GM19452 (cell line): ENCODE data around the gene KLF16.
"Not testable (repeated sequence)": the region's sequence is repeated elsewhere in the genome, so short reads cannot be mapped to it uniquely, and the experiment has no call there.

Source experiments
- ATAC-seq: cut with Tn5 transposase; IDR thresholded peaks from one replicate; pipeline ENCODE4 v1.9.1; 2021; ENCODE audit not compliant: unreplicated experiment

The KLF16 gene

DNA sequence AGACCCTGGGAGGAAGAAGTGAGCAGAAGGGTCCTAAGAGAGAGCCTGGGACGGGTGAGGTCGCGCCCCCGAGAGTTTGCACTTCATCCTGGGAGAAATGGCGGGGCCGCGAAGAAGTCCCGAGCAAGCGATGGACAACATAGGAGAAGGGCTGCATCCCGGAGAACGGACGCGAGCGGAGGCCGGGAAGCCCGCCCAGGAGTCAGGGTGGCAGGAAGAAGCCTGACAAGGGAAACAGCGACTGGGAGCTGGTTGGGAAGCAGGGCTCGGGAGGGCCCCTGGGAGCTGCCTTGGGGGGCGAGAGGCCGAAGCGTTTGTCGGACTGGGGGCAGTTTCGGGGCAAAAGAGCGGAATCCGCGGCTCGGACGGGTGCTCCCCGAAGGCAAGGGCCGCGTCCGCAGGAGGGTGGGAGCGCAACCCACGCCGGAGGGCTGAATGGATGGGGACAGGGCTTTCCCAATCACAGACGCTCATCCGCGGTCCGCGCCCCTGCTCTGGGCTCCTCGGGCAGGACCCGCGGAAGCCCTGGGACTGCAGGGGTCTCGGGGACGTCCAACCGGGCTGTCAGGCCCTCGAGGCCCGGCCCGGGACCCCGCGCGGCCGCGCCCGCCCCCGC, 21.4 kb upstream of the KLF16 start:
- peak; percentile 11 for ATAC-seq

DNA sequence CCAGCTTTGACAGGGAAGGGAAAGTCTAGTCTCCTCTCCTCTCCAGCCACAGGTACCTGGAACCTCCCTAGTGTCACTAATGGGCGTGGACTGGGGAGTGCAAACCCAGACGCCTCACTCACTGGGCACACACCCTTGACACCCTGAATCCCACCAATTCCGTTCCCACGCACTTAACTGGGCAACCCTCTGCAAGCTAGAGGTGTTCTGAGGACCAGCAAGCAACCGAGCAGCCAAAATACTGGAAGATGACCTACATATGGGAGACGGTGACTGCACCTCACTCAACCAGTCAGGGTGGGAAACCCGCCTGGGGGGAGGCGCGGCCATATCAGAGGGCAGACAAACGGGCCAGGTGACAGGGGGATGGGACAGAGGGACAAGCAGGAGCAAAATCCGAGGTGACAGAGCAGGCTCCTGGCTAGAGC, 20.9 kb upstream of the KLF16 start:
- no peak for ATAC-seq

DNA sequence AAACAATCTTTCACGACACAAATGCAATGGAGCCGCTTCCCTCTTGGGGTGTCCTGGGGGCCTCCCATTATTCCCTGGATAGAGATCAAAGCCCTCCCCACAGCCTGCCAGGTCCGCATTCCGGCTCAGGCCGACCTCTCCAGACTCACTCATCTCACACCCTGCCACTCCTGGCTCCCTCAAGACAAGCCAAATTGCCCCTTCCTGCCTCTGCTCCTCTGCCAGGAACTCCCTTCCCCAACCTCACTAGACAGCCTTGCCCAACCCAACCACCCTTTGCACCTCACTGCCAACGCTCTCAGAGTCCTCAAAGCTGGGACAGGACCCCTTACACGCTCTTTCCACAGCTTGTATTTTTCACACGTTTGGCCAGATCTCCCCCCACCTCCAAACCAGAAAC, 20.4 kb upstream of the KLF16 start:
- ATAC-seq, result no peak

DNA sequence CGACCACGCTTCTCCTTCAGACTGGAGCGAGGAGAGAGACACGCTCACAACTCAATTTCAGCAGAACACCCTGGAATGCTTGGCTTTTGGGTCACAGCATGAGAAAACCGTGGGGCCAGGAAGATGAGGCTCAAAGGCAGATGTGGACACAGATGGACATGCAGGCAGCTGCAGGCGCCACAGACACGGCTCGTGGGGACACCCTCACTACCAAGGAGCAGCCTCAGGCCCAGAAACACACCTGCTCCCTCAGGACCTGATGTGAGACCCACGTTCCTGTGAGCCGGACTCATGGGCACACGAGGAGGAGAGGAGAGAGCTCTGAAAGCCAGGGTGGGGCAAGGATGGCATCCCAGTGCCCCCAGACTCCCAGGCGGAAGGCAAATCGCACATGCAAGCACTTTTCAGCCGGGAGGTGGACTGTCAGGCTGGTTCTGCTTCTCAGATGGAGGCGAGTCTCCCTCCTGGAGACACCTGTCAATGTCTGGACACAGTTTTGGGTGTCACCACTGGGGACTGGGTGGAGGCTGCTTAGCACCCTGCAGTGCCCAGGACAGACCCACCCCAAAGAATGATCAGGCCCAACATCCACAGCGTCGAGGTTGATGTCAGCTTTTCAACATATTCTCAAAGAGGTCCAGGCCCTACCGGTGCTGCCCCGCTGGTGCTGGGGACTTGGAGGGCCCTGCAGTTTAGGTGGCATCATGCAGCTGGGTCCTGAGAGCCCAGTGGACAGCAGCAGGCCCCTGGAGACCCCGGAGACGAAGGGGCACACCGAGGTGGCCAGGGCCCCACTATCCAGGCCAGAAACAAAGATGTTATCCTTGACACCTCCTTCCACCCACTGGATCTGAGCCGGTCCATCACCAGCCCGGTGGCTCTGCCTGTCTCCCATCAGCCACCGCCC, 19.7 kb upstream of the KLF16 start:
- no peak for ATAC-seq

DNA sequence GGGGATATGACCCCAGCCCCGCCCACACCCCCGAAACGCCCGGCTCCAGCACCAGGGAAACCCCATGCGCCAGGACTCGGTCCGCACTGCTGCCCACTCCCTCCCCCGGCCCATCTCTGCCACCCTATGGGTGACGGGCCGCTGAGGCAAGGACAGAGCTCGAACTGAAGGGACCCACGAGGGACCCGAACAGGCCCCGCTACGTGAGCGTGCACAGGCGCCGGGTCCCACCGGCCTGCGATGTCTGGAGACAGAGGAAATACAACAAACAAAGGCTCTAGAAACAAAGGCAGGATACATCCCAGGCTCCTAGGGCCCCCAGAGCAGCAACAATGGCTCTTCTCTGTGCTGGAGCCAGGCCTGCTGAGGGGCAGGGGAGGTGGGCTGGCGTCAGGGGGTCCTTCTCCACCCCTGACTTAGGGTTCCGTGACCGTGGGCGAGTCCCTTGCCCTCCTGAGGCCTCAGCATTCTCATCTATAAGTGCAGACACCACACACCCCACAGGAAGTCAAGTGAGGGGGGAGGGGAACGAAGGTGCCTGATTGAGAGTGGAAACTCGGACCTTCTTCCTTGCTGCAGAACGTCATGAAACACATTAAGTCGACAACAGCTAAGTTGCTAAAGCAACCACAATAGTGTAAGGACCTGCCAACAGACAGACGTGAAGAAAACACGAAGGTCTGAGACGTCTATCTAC, 18.9 kb upstream of the KLF16 start:
- no peak for ATAC-seq

DNA sequence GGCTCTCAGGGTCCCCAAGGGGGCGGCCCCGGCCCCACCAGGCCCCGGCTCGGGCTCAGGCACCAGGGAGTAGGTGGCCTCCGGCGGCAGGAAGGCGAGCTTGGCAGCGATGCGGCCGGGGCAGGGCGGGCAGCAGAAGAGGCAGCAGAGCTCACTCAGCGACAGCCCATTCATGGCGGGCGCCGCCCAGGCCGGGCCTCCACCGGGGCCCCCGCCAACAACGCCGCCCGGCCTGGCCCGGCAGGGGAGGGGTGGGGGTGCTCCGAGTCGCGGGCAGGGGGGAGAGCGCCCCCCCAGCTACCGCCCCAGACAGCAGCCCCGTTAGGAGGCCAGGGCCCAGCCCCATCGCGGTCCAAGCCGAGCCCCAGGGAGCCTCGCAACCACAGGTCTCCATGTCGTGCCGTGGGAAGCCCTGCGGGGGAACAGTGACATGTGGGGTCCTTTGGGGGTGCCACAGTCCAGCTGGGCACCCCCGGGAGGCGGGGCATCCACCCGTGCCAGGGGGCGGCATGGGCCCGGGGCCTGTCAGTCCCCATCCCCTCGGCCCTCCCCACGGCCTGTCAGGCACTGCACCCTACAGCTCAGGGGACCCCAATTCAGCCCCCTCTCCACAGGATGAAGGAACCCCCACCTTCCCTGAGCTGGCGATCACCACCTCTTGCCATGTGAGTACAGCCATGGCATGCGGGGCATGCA, 18.2 kb upstream of the KLF16 start:
- ATAC-seq, result not testable (repeated sequence)

DNA sequence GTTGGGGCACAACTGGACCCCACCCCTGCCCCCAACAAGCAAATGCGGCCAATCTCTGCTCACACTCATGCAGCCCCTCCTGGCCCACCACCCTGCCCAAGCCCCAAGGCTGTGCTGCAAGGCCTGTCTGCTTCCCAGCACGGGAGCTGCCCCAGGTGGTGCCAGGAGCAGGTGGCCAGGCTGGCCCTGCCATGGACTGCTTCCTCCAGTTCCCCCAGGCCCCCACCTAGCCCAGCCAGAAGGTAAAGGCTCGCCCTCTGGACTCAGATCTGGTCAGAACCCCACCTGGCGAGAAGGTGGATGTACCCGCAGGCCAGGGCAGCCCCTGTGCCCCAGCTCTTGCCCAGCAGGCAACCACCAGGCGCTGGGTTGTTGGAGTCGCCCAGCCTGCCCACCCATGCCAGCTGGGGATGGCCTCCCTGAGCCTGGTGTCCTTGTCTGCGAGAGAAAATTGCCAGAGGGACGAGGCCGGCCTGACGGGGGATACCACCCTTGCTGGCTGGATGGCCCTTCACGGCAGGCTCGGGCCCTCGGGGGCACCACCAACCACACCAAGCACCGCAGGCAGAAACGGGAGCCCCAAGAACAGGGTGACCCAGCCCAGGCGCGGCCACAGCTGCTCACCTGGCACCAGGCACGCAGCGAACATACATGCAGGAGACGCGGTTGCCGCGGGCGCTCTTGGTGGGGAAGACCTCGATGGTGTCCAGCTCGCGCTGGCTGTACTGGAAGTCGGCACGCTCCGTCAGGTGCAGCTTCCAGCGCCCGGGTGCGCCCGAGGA, 17.4 kb upstream of the KLF16 start:
- ATAC-seq, result no peak

DNA sequence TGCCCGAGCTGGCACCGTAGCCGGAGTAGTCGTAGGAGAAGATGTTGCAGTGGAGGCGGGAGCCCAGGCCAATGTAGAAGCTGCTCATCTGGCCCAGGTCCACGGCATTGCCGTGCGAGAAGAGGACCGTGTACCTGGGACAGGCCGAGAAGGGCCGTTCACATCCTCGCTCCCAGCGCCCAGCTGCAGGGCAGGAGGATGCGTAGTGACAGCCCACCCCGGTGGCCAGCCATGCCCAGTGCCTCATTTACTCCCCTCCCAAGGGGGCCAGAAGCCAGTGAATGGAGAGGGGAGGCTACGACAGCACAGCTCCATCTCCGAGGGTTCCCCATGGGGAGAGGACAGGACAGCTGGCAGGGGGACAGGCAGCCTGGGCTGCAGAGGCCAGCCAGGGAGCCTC, 16.6 kb upstream of the KLF16 start:
- ATAC-seq, result not testable (repeated sequence)

DNA sequence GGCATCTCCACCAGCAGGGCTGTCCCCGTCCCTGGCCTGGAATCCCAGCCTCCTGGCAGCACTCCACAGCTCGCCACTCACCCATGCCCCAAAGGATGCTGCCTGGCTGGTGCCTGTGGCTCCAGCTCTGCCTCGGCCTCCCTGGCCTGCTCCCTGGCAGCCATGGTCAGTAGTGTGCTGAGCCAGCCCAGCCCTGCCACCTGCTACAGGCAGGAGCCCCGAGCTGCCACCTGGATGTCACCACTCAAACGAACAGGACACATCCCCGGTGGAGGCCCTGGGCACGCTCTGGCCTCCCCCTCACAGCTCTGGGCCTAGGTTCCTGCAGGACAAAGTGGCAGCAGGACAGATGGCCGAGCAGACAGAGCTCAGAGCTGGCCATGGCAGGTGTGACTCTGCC, 15.2 kb upstream of the KLF16 start:
- not testable (repeated sequence) for ATAC-seq

DNA sequence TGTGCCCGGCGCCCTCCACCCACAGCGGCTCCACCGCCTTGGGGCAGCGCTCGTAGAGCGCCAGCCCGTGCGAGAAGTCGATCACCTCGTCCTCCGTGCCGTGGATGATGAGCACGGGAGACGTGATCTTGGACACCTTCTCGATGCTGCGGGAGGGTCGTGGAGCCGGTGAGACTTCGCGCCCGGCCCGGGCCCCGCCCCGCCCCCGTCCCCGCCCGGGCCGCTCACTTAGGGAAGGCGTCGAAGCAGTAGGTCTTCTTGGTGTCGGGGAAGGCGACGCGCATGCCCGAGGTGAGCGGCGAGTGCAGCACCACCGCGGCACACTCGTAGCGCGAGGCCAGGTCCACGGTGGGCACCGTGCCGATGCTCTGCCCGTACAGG, 13.9 kb upstream of the KLF16 start:
- ATAC-seq, result not testable (repeated sequence)

DNA sequence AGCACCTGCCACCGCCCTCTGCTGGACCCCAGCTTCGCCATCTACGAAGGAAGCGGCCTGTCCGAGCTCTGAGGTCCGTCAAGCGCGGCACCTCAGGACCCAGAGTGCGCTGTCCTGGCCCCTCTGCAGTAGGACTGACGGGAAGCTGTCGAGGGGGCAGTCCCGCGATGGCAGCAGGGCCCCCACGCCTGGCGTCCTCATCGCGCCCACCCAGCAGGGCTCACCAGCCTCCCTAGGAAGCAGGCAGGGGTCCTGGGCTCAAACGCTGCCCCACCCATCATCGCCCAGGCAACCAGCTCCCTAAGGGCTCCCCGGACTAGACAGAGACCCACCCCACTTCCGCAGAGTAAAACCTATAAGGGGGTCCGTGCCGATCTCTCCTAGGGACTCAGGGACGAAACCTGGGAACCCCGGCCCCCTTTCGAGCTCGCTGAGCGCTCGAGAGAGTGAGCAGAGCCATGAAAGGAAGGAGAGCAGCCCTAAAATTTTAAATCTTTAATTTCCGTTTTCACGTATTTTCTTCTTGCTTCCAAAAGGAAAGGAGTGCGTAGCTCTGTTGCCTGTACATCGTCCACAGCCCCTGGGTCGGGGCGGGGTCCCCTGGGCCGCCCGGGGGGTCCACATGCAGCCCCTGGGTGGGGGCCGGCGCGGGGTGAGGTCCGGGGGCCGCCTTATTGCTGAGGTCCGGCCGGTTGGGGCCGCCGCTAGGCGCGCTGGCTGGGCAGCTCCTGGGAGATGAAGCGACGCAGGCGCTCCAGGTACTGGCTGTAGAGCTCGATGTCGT, 13.3 kb upstream of the KLF16 start:
- not testable (repeated sequence) for ATAC-seq

DNA sequence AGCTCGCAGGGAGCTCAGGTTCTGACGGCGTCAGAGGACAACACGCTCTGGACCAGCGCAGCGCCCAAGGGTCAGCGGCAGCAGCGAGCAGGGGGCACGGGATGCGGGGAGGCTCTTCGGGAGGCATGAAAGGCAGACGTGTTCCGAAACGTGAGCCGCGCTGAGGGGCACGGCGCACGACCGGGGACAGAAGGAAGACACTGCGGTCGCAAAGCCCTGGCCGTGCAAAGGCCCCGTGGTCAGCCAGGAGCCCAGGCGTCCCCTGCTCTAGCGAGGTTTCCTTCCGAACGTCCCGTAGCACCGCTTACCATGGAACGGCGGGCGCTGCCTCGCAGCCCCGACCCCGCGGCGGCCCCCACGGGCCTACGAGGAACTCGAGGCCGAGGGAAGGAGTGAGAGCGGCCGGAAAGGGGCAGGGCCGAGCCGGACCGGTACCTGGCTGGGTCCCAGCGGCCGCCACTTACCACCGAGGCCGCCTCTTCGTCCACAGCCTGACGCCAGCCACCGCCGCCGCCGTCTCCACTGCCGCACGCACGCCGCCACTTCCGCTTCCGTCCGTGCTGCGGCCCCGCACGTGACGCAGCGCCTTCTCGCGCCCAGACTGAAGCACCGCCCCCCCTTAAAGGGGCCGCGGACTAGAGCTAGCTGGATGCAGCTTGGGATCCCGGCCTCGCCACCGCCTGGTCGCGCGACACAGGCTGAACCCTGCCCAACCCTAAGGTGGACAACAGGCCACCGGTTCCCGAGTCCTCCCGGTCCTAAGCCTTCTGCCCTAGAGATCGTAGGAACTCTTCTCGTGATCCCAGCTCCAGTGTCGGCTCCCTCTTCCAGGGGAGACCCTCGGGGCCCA, 12.5 kb upstream of the KLF16 start:
- peak; percentile 85 for ATAC-seq

DNA sequence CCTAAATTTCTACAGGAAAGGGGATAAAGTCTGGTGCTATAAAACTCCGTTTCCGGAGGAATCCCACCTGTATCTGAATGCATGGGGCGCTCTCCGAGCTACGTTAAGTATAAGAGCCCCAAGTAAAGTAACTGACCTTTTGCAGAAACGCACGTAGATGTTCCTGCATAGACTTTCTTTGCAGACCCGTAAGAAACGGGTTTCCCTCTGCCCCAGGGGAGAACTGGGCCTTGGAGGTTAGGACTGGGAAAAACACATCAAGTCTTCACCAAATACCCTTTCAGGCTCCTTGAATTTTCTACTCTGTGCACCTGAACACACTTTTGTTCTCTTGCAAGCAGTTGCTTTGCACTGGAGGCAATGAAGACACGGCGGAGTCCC, 11.9 kb upstream of the KLF16 start:
- ATAC-seq, result not testable (repeated sequence)

DNA sequence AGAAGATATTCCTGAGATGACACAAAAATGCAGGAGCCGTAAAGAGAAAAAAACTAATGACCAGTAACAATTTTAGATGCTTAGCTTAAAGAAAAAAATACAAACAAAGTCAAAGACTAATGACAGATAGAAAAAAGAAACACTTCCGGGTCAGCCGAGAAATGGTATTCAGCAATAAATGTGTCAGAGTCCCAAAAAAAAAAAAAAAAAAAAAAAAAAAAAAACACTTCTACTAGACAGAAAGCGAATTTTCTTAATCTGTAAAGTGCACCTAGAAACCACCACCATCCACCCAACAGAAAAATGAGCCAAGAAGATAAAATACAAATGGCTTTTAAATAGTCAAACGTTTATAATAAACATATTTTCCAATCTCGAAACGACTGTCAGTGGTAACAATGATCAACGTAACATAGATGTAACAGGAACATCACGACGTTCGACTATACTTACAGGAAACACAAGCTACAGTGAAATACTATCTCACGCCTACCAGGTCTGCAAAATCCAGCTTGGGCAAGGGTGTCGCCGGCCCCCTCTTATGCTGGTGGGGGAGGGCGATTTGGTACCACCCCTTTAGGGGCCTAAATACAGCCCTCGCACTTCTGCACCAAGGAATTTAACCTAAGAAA, 11.3 kb upstream of the KLF16 start:
- no peak for ATAC-seq

DNA sequence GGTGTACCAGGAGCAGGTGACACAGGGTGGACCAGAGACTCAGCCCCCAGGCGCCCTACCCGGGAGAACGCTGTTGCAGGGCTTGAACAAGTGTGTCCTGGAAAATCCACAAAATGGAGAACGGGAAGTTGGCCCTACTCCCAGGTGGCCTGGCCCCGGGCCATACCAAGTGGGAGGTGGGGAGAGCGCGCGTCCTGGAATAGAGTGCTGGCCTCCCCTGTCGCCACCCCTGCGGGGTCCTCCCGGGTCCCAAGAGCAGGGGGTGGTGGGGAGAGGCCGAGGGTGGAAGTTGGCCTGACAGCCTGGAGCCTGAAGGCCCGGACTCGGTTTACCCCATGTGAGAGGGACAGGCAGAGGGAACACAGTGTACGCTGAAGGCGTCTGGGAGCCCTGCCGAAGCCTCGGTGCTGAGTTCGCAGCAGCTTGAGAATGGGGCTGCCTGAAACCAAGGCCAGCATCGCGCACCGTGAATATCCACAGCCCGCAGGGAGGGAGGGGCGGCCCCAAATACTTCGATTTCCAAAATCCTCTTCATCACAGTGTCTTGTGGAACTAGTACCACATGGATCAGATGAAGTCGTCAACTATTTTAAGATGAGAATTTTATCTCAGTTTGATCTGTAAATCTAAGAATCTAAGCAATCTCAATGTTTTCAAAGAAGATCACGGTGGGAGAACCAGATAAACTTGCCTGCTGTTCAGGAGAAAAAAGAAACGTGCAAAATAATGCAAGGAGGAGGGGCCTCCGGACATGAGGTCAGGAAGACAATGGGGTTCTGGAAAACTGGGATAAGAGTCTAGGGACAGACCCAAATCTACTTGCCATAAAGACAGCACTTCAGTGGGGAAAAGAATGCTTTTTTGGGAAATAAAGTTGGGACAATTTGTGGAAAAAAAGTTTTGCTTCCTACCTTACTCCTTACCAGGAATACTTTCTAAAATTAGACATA, 10.4 kb upstream of the KLF16 start:
- ATAC-seq, result no peak

DNA sequence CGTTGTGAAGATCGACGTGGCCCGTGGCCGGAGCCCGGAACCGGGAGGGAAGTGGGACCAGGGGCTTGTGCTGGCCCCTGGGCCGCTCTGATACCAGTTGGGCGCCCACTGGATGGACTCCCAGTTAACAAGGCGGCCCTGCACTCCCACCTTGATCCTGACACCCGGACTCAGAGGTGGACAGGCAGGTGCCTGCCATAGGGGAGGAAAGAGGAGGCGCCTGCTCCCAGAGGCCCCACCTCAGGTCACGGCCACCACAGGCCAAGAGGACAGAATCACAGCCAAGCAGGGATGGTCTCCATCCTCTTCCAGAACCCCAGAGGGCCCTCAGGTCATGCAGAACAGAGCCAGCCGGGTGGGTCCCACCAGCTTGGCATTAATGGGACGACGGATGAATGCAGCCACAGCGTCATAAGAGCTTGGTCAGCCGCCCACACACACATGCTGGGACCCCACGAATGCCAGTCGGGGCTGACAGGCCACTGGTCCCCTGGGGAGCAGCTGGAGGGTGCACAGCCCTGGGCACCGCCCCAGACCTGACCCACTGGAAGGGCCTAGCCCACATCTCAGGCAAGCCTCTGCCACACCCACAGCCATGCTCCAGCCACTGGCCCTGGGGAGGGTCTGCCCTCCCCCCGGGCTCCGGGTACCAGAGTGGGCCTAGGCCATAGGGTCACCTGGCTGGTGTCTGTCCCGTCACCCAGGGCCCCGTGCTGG, 9.6 kb upstream of the KLF16 start:
- ATAC-seq, result no peak

DNA sequence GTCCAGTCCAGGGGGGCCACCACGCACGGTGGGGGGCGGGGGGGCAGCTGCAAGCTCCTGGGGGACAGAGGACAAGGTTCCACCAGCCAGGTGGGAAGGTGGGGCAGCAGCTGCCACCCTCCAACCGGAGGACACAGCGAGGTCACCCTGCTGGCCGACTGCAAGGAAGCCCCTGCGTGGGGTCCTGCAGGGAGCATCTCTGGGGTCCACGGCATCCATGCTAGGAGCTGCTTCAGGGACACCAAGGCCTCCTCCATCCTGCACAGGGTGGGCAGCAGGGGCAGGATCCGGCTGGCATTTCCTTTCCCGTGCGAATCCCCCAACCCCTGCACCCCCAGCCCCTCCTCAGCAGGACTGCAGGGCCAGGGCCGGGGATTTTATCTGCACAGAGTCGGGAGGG, 8.3 kb upstream of the KLF16 start:
- no peak for ATAC-seq
